HepG2 (cell line): ENCODE results near the gene BAZ2A. TPM values are rescaled to one million over a fixed set of nuclear protein-coding genes. Genes with fewer than 3 reads are reported as not detected.

Experiments
- AGO2 ChIP-seq: fragments of 200-400 bp; formaldehyde crosslinking; optimal IDR thresholded peaks from 2 replicates; pipeline ENCODE3; 2017; ENCODE audit warnings: mild to moderate bottlenecking, low read depth, low read length, moderate library complexity
- GPN1 ChIP-seq: sonication (generic); formaldehyde crosslinking; IDR thresholded peaks from 2 replicates; pipeline ENCODE4 v1.5.1; 2020; ENCODE audit warnings: missing genetic modification reagents, borderline replicate concordance
- HIC2 ChIP-seq: sonication (generic); formaldehyde crosslinking; IDR thresholded peaks from 2 replicates; pipeline ENCODE4 v1.9.0; 2022; ENCODE audit warnings: low read depth, missing genetic modification reagents
- IRF9 ChIP-seq: sonication (generic); formaldehyde crosslinking; IDR thresholded peaks from 2 replicates; pipeline ENCODE4 v1.8.0; 2022; ENCODE audit warnings: missing genetic modification reagents, mild to moderate bottlenecking, borderline replicate concordance
- KAT7 ChIP-seq: IDR thresholded peaks from 2 replicates; pipeline ENCODE4 v1.6.1; 2018; ENCODE audit warnings: borderline replicate concordance, missing compliant biosample characterization
- KLF11 ChIP-seq: IDR thresholded peaks from 2 replicates; pipeline ENCODE4 v1.6.1; 2016; ENCODE audit warnings: missing compliant biosample characterization
- NFYB ChIP-seq: sonication (generic); formaldehyde crosslinking; IDR thresholded peaks from 2 replicates; pipeline ENCODE4 v1.4.0; 2020; ENCODE audit warnings: missing genetic modification reagents
- POGK ChIP-seq: sonication (generic); formaldehyde crosslinking; conservative IDR thresholded peaks from 2 replicates; pipeline ENCODE4 v1.8.0; 2022; ENCODE audit warnings: mild to moderate bottlenecking, moderate library complexity, missing genetic modification reagents
- RFXAP ChIP-seq: sonication (generic); formaldehyde crosslinking; IDR thresholded peaks from 2 replicates; pipeline ENCODE4 v1.4.0; 2020; ENCODE audit warnings: missing genetic modification reagents, borderline replicate concordance
- ZNF124 ChIP-seq: sonication (generic); formaldehyde crosslinking; IDR thresholded peaks from 2 replicates; pipeline ENCODE4 v1.4.0; 2020; ENCODE audit warnings: missing genetic modification reagents
- ZNF138 ChIP-seq: sonication (generic); formaldehyde crosslinking; IDR thresholded peaks from 2 replicates; pipeline ENCODE4 v1.5.0; 2020; ENCODE audit warnings: mild to moderate bottlenecking, low read depth, missing genetic modification reagents
- ZNF275 ChIP-seq: sonication (generic); formaldehyde crosslinking; IDR thresholded peaks from 2 replicates; pipeline ENCODE4 v1.8.0; 2022; ENCODE audit warnings: missing genetic modification reagents, mild to moderate bottlenecking, inconsistent platforms, borderline replicate concordance
- ZNF382 ChIP-seq: sonication (generic); formaldehyde crosslinking; IDR thresholded peaks from 2 replicates; pipeline ENCODE4 v1.5.0; 2020; ENCODE audit warnings: missing genetic modification reagents, mild to moderate bottlenecking, borderline replicate concordance
- ZNF572 ChIP-seq: sonication (generic); formaldehyde crosslinking; IDR thresholded peaks from 2 replicates; pipeline ENCODE4 v1.5.1; 2020; ENCODE audit warnings: mild to moderate bottlenecking, missing genetic modification reagents
- polyA plus RNA-seq, 8 experiments: library from polyadenylated mRNA; depleted of rRNA in 3 of 8; stranded (reverse) in 7 of 8; unstranded in 1 of 8; fragments of >200 nt; fragmentation: Illumina TruSeq in 4 of 8; extraction: Trizol in 4 of 8; gene quantifications; 2 replicates each; pipeline versions ENCODE4 v1.2.1 to v1.2.3, GENCODE V29; 2011 to 2016; ENCODE audit warnings: low read depth in 4 of 8, missing spikeins in 1 of 8, mixed read lengths in 1 of 8; ENCODE audit not compliant: insufficient read depth in 1 of 8
- total RNA-seq, 5 experiments: library from RNA; depleted of rRNA; stranded (reverse); fragments of >200 nt; fragmentation: Illumina TruSeq; extraction: Trizol; gene quantifications; 2 replicates each; pipeline ENCODE4 v1.2.3, GENCODE V29; 2016; ENCODE audit warnings: low read depth in 1 of 5
- TF ChIP-seq, protein P1 (sequence below): sonication (generic); formaldehyde crosslinking; IDR thresholded peaks from 2 replicates; pipeline ENCODE4 v1.5.0; 2020; ENCODE audit warnings: missing genetic modification reagents
- TF ChIP-seq, protein P2 (sequence below): sonication (generic); formaldehyde crosslinking; IDR thresholded peaks from 2 replicates; pipeline ENCODE4 v1.5.1; 2020; ENCODE audit warnings: mild to moderate bottlenecking, moderate library complexity, missing genetic modification reagents
- TF ChIP-seq, protein P3 (sequence below): sonication (generic); formaldehyde crosslinking; IDR thresholded peaks from 2 replicates; pipeline ENCODE4 v1.4.0; 2020; ENCODE audit warnings: mild to moderate bottlenecking, missing genetic modification reagents

Gene BAZ2A
- total and polyA plus RNA-seq, 2 of the 13 experiments (the other 11 are each of a cell fraction or from before 2014, with no cell fraction given) = 21.8 to 73.5 TPM

DNA sequence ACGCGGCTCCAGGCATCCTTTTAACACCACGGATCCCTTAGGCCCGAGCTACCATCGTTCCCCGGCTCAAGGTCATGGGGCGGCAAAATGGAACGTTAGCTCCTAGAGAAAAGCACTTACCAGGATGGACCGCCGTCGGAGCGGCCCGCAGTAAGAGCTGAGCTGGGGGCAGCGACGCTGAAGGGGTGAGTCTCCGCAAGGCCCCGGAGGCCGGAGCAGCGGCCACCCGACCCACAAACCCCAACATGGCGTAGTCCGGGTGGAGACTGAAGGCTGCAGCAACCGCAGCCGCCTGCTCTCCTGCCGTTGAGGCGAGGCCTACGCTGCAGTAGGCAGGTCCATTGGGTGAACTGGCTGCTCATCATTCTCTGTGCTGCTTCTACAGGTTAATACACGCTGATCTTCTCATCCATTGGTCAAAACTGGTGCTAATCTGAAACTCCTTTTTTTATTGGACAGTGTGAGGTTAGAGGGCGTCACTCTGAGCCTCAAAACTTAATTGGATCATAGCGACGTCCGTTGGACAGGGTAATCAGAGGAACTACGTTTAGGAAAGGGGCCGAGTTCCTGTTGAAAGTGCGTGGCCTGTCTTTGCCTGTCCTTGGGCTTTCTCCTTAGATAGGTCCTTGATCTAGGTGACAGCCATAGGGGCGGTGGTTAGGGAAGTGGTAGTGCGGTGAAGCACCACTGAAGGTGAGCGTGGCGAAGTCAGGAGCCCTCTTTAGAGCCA lies 15.8 kb upstream of the BAZ2A start, which contains the start of gene ATP5F1B (continued):
- TF ChIP-seq KLF11 (peak; percentile 8; the same call in 1 of the 2 replicates), AGO2 (peak; percentile 86), GPN1 (CRISPR knock-in tag) (no peak), ZNF275 (CRISPR knock-in tag) (peak; percentile 37; the same call in 1 of the 2 replicates), IRF9 (peak; percentile 57), NFYB (CRISPR knock-in tag) (peak; percentile 99), KAT7 (peak; percentile 83; the same call in 1 of the 2 replicates), ZNF124 (CRISPR knock-in tag) (peak; percentile 84), HIC2 (CRISPR knock-in tag) (no peak), RFXAP (CRISPR knock-in tag) (peak; percentile 66; the same call in 1 of the 2 replicates), POGK (CRISPR knock-in tag) (no peak), ZNF138 (CRISPR knock-in tag) (0 out of 2 replicates have a peak, but pooled peaks have one; percentile 72), ZNF572 (CRISPR knock-in tag) (peak; percentile 91), ZNF382 (no peak)
- TF ChIP-seq, protein P1, sequence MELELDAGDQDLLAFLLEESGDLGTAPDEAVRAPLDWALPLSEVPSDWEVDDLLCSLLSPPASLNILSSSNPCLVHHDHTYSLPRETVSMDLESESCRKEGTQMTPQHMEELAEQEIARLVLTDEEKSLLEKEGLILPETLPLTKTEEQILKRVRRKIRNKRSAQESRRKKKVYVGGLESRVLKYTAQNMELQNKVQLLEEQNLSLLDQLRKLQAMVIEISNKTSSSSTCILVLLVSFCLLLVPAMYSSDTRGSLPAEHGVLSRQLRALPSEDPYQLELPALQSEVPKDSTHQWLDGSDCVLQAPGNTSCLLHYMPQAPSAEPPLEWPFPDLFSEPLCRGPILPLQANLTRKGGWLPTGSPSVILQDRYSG (CRISPR knock-in tag) = no peak
- TF ChIP-seq, protein P2, sequence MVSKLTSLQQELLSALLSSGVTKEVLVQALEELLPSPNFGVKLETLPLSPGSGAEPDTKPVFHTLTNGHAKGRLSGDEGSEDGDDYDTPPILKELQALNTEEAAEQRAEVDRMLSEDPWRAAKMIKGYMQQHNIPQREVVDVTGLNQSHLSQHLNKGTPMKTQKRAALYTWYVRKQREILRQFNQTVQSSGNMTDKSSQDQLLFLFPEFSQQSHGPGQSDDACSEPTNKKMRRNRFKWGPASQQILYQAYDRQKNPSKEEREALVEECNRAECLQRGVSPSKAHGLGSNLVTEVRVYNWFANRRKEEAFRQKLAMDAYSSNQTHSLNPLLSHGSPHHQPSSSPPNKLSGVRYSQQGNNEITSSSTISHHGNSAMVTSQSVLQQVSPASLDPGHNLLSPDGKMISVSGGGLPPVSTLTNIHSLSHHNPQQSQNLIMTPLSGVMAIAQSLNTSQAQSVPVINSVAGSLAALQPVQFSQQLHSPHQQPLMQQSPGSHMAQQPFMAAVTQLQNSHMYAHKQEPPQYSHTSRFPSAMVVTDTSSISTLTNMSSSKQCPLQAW (CRISPR knock-in tag) = peak; percentile 87
- TF ChIP-seq, protein P3, sequence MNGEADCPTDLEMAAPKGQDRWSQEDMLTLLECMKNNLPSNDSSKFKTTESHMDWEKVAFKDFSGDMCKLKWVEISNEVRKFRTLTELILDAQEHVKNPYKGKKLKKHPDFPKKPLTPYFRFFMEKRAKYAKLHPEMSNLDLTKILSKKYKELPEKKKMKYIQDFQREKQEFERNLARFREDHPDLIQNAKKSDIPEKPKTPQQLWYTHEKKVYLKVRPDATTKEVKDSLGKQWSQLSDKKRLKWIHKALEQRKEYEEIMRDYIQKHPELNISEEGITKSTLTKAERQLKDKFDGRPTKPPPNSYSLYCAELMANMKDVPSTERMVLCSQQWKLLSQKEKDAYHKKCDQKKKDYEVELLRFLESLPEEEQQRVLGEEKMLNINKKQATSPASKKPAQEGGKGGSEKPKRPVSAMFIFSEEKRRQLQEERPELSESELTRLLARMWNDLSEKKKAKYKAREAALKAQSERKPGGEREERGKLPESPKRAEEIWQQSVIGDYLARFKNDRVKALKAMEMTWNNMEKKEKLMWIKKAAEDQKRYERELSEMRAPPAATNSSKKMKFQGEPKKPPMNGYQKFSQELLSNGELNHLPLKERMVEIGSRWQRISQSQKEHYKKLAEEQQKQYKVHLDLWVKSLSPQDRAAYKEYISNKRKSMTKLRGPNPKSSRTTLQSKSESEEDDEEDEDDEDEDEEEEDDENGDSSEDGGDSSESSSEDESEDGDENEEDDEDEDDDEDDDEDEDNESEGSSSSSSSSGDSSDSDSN (CRISPR knock-in tag) = peak; percentile 76
